ENCODE data around the gene FTO.
A peak's percentile ranks its signal among the peaks of the same experiment; 100 is the strongest.

Gene FTO

DNA sequence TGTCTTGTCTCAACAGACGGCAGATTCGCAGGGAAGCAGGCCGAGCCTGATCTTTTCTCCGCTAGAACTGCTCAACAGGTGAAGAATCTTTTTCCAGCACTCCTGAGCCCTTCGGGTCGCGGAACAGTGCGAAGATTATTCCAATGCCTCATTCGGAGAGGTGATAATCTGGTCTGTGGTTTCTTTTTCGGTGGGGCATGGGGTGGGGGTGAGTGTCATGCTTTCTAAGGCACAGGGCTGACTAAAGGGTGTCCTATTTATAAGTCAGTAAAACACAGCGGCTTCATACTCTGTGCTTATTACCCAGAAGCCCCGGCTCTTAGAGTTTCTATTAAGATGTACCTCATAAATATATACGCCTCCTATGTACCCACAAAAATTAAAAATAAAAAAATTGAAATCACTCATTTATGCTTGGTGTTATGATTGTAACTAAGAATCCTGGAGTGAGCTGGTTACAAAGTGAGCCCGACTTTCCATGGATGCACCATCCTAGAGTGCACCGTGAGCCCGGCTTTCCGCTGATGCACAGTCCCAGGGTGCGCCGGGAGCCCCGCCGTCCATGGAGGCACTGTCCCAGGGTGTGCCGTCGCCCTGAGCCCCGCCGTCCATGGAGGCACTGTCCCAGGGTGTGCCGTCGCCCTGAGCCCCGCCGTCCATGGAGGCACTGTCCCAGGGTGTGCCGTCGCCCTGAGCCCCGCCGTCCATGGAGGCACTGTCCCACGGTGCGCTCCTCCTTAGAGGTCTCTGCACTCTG, 417.8 kb downstream of the FTO start:
- no peak for DNase-seq (ENCODE audit: low read depth in 2 of 2)

DNA sequence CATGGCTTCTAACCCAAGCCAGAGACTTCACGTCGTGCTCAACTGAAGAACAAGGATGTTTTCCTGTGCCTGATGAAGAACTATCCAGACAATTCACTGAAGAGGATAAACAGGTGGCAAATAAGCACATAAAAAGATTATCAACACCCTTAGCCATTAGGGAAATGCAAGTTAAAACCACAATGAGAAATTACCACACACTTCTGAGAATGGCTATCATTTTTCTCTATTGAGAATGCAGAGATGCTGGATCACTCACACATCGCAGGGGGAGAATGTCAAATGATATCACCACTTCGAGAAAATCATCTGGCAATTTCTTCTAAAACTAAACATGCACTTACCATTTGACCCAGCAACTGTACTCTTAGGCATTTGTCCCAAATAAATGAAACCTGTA, 419.8 kb downstream of the FTO start:
- no peak for DNase-seq (ENCODE audit: low read depth in 2 of 2)

DNA sequence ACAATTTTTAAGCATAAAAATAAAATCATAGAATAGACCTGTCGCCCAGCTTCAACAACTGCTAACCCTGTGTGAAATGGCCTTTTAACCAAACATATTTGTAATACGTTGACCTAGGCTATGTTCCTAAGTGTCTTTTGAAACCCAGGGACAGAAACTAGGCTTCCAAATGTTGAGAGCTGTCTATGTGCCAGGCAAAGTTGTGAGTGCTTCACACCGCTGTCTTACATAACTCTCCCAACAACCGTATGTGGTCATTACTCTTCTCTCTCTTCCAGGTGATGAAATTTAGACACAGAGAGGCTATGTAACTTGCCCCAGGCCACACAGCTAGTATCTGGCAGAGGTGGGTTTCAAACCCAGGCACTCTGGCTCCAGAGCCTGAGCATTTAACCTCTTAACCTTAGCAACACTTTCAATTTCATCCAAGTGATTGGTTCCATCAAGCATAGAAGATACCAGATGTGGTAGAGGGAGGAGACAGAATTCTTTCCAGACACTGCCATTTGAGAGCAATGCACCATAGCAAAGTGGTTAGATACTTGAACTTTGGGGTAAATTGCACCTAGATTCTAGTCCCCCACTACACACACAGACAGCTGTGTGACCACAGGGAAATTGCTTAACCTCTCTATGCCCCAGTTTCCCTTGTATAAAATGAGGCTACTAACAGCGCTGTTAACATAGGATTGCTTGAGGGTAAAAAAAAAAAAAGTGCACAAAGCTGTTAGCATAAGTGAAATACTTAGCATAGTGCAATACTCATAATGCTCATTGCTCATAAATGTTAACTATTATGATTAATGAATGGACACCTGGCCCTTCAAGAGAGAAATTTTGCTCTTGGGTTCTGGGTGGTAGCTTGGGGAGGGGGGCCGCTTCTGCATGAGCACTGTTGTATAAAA, 422.0 kb downstream of the FTO start:
- no peak for DNase-seq (ENCODE audit: low read depth in 2 of 2)

- no peak for DNase-seq (ENCODE audit: low read depth in 2 of 2)
Observed at GRCh38 chr16:54126907-54127306, 423.0 kb downstream of the FTO start.

- DNase-seq (ENCODE audit: low read depth in 2 of 2), result no peak
Observed at GRCh38 chr16:54128629-54129234, 424.8 kb downstream of the FTO start.

GRCh38 chr16:54129810-54130209, 425.9 kb downstream of the FTO start:
- DNase-seq (ENCODE audit: low read depth in 2 of 2), result no peak

GRCh38 chr16:54135361-54136275, 431.7 kb downstream of the FTO start:
- peak; percentile 46 to 49 for DNase-seq (ENCODE audit: low read depth in 2 of 2)

GRCh38 chr16:54136276-54136625, 432.3 kb downstream of the FTO start:
- DNase-seq (ENCODE audit: low read depth in 2 of 2), result no peak

DNA sequence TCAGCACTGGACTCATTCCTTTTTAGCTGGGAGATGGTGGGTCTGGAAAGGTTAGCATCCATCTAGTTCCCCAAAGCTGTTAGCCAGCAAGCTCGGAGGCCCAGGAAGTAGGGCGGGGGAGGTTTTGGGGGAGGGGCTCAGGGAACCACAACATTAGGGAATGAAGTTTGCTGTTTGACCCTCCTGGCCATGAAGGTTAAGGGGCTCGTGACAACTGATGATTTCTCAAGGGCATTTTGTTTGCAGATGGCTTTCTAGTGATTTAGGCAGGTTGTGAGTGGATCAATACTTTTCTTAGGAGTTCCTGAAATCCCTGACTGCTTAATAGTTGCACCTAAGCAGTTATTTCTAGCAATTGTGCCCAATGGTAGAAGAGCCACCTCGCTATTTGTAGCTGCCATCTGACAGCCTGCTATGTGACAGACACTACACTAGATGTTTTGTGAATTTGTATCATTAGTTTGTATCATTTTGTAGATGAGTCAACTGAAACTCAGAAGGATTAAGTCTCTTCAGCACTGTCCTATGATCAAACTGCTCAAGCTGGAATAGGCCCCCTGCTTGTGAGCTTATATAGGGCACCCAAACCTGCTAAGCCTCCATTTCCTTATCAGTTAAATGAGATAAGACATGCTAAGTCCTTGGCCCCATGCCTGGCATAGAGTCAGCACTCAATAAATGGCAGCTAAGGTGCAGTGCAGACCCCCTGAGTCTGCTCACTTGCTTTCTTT, 436.3 kb downstream of the FTO start:
- DNase-seq (ENCODE audit: low read depth in 2 of 2), result no peak

DNA sequence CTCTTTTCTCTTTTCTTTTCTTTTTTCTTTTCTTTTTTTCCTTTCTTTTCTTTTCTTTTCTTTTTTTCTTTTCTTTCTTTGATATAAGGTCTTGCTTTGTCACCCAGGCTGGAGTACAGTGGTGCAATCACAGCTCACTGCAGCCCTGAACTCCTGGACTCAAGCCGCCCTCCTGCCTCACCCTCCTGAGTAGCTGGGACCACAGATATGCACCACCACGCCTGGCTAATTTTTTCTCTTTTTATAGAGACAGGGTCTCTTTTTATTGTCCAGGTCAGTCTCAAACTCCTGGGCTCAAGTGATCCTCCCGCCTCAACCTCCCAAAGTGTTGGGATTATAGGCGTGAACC, 436.8 kb downstream of the FTO start:
- DNase-seq (ENCODE audit: low read depth in 2 of 2), result no peak

- no peak for DNase-seq (ENCODE audit: low read depth in 2 of 2)
Observed at GRCh38 chr16:54142787-54143186, 438.8 kb downstream of the FTO start.

- DNase-seq (ENCODE audit: low read depth in 2 of 2), result no peak
Observed at GRCh38 chr16:54143410-54143809, 439.5 kb downstream of the FTO start.

- DNase-seq (ENCODE audit: low read depth in 2 of 2), result no peak
Observed at GRCh38 chr16:54143934-54144571, 440.1 kb downstream of the FTO start.

- no peak for DNase-seq (ENCODE audit: low read depth in 2 of 2)
Observed at GRCh38 chr16:54144572-54144947, 440.6 kb downstream of the FTO start.

DNA sequence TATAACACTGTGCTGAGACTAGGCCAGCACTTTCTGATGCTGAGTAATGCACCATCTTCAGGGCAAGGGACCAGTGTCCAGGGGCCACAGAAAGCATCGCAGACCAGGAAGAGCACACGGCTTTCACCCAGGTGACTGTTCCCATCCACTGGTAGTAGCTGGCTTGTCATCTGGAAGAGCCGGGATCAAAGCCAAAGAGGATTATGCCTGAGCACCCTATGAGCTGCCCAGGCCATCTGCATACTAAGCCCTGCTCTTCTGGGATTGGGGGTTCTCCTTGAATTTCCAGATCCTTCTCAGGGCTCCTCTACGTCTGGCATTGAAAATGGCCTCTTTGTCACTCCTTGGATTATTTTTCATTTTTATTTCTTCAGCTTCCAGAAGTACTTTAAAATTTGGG, 441.9 kb downstream of the FTO start:
- DNase-seq (ENCODE audit: low read depth in 2 of 2), result no peak

- DNase-seq (ENCODE audit: low read depth in 2 of 2), result no peak
Observed at GRCh38 chr16:54148974-54149373, 445.0 kb downstream of the FTO start.

- no peak for DNase-seq (ENCODE audit: low read depth in 2 of 2)
Observed at GRCh38 chr16:54150861-54151260, 446.9 kb downstream of the FTO start.

- no peak for DNase-seq (ENCODE audit: low read depth in 2 of 2)
Observed at GRCh38 chr16:54152362-54153239, 448.6 kb downstream of the FTO start.

GRCh38 chr16:54153240-54153934, 449.4 kb downstream of the FTO start:
- DNase-seq (ENCODE audit: low read depth in 2 of 2), result no peak

All from fibroblast of skin of left biceps (primary cell).